Measurements from ENCODE around the gene AHCTF1.

- TF ChIP-seq CTCF (IDR thresholded peaks at IDR 0.05; ENCODE audit: low read depth, low read length): peak; percentile 39
- no peak for TF ChIP-seq EZH2phosphoT487 (IDR thresholded peaks at IDR 0.05; ENCODE audit: low read depth)
Observed at GRCh38 chr1:246971090-246971721, 39.5 kb upstream of the AHCTF1 start.

All from OCI-LY3 (cell line).